Erythroblast (primary cell): ENCODE measurements around the gene ZNRF2.

Experiments used
- GATA1 ChIP-seq: IDR thresholded peaks from 2 replicates; pipeline ENCODE4 v1.6.1; 2011; ENCODE audit warnings: low read depth, mild to moderate bottlenecking, control low read depth, low read length, moderate library complexity
- POLR2A ChIP-seq: IDR thresholded peaks from 2 replicates; pipeline ENCODE4 v1.6.1; 2011; ENCODE audit warnings: mild to moderate bottlenecking, low read length

DNA sequence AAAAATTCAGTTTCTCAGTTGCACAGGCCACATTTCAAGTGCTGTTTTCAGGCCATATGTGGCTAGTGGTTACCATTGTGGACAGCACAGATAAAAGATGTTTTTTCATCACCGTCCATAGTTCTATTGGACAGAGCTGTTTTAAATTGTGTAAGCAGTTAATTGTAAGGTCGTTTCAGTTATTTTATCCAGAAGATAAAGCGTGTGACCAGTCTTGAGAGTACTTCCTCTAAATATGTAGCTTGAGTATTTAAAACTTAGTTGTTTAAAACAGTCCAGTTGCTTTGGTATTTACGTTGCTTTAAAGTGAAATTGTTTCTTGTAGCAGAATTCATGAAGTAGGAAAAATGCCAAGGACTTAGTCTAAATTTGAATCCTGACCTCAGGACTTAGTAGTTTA lies 66.9 kb downstream of the ZNRF2 start:
- no peak for TF ChIP-seq POLR2A
- TF ChIP-seq GATA1: no peak
